ENCODE measurements around the gene PLXNA4. TPM values are rescaled to one million over a fixed set of nuclear protein-coding genes. Genes with fewer than 3 reads are reported as not detected.

Gene PLXNA4
- total RNA-seq, 1 donor from 2014 or later = 13.6 TPM

DNA sequence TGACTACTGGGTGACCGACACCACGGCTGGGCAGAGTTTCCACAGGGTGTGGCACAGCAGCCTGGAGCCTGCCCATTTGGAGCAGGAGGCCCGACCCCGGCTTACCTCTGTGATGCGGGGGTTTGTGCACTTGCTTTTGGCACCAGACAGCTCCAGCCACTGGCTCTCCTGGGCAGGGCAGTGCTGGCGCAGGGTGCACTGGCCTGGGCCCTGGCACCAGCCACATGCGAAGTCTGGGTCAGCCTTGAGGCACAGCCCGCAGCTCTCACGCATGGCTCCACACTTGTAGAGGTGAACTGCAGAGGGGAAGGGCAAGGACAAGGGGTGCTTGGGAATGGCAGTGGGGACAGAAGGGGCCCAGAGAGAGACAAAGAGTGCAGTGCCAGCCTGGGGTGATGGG is 373.7 kb downstream of the PLXNA4 start:
- no peak overlapping the region for H3K27ac Mint-ChIP-seq
- H3K9me3 Mint-ChIP-seq = no peaks in the 10 kb centered on the region
- TF ChIP-seq, protein P1, sequence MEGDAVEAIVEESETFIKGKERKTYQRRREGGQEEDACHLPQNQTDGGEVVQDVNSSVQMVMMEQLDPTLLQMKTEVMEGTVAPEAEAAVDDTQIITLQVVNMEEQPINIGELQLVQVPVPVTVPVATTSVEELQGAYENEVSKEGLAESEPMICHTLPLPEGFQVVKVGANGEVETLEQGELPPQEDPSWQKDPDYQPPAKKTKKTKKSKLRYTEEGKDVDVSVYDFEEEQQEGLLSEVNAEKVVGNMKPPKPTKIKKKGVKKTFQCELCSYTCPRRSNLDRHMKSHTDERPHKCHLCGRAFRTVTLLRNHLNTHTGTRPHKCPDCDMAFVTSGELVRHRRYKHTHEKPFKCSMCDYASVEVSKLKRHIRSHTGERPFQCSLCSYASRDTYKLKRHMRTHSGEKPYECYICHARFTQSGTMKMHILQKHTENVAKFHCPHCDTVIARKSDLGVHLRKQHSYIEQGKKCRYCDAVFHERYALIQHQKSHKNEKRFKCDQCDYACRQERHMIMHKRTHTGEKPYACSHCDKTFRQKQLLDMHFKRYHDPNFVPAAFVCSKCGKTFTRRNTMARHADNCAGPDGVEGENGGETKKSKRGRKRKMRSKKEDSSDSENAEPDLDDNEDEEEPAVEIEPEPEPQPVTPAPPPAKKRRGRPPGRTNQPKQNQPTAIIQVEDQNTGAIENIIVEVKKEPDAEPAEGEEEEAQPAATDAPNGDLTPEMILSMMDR (conservative IDR thresholded peaks at IDR 0.05) = no peak
- H3K4me3 Mint-ChIP-seq = no peak overlapping the region
- no peaks in the 10 kb centered on the region for H3K36me3 Mint-ChIP-seq
- peaks cover 10% of the 10 kb centered on the region for H3K4me1 Mint-ChIP-seq (ENCODE audit: unreplicated experiment)
- peaks cover 6% of the 10 kb centered on the region for H3K27me3 Mint-ChIP-seq
- DNase-seq (ENCODE audit: extremely low spot score, unreplicated experiment) = no peak

DNA sequence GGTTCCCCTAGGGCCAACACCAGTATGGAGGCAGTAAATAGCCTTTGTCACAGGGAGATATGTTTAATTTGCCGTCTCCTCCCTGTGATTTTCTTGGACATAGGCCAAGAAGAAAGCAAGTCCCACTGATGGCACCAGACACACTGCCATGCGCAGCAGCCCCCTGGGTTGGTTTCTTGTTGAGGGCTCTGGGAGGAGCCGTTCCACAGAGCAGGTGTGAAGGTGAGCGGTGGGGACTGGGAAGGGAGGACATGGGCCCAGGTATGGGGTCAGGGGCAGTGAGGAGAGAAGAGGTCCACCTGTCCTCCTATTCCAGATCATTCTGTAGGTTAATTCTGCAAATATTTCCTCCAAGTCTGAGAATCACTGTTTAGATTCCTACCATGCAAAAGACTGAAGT is 376.1 kb downstream of the PLXNA4 start:
- TF ChIP-seq, protein P1 (conservative IDR thresholded peaks at IDR 0.05) = no peak
- Mint-ChIP-seq H3K9me3 (no peaks in the 10 kb centered on the region), H3K27ac (no peak overlapping the region), H3K27me3 (peaks cover 3% of the 10 kb centered on the region), H3K4me1 (ENCODE audit: unreplicated experiment) (no peaks in the 10 kb centered on the region), H3K4me3 (no peak overlapping the region), H3K36me3 (no peaks in the 10 kb centered on the region)
- no peak for DNase-seq (ENCODE audit: extremely low spot score, unreplicated experiment)

DNA sequence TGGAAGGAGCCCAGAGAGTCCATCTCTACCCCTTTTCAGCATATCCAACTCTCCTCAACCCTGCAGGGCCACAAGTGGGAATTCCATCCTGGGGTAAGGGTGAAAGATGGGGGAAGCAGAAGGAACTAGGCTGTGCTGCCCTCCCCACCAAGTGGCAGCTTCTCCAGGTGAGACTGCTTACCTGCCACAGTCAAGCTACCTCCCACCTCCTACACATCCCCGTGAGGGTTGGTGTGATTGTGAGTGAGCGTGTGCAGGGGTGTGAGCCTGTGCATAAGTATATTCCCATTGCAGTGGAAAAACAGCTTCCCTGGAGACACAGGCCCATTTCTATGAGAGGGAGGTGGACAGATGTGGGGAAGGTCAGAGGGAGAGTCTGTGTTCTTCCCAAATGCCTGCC is 376.6 kb downstream of the PLXNA4 start:
- TF ChIP-seq, protein P1 (conservative IDR thresholded peaks at IDR 0.05) = no peak
- Mint-ChIP-seq H3K4me3 (no peak overlapping the region), H3K27ac (no peak overlapping the region), H3K9me3 (no peaks in the 10 kb centered on the region), H3K36me3 (no peaks in the 10 kb centered on the region), H3K4me1 (ENCODE audit: unreplicated experiment) (no peaks in the 10 kb centered on the region), H3K27me3 (peaks cover 2% of the 10 kb centered on the region)
- no peak for DNase-seq (ENCODE audit: extremely low spot score, unreplicated experiment)

DNA sequence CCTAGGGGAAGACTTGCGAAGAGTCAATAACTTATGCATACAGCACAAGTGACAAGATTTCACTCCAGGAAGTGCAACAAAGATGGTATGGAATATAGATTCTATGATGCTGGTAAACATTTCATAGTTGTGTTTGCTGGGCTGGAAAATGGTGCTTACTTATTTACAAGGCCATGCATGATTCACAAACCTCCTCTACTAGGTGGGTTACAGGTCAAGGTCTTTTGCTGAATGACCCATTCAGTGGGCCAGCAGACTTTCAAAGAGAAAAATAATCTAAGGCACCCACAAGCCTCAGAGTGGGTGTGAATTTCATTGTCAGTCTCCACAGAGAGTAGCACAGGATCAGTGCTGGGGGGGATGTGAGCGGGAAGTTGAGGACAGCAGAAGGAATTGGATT is 378.5 kb downstream of the PLXNA4 start:
- no peaks in the 10 kb centered on the region for H3K9me3 Mint-ChIP-seq
- no peak for DNase-seq (ENCODE audit: extremely low spot score, unreplicated experiment)
- no peaks in the 10 kb centered on the region for H3K27me3 Mint-ChIP-seq
- H3K4me3 Mint-ChIP-seq = no peak overlapping the region
- H3K4me1 Mint-ChIP-seq (ENCODE audit: unreplicated experiment) = no peaks in the 10 kb centered on the region
- TF ChIP-seq, protein P1 (conservative IDR thresholded peaks at IDR 0.05) = no peak
- H3K27ac Mint-ChIP-seq = no peak overlapping the region
- H3K36me3 Mint-ChIP-seq = no peaks in the 10 kb centered on the region

DNA sequence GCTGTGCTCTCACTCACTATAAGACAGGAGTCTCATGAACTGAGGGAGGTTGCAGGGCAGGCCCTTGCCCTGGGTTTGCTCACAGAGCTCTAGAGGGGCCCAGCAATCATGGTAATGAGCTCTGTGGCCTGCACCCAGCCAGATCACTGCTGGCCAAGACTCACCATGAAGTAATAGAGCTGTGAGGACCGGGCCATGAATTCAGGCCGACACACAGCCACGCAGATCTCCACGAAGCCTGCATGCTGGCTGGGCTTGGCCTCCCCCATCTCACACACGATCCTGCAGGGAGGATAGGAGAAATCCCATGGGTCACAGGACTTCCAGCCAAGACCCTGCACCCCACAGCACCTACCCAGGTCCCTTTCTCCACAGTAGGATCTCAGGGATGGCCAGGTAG is 382.4 kb downstream of the PLXNA4 start:
- Mint-ChIP-seq H3K4me3 (no peak overlapping the region), H3K9me3 (no peaks in the 10 kb centered on the region), H3K27me3 (peaks cover 3% of the 10 kb centered on the region), H3K36me3 (no peaks in the 10 kb centered on the region), H3K27ac (no peak overlapping the region), H3K4me1 (ENCODE audit: unreplicated experiment) (no peaks in the 10 kb centered on the region)
- TF ChIP-seq, protein P1 (conservative IDR thresholded peaks at IDR 0.05) = no peak
- DNase-seq (ENCODE audit: extremely low spot score, unreplicated experiment) = no peak

DNA sequence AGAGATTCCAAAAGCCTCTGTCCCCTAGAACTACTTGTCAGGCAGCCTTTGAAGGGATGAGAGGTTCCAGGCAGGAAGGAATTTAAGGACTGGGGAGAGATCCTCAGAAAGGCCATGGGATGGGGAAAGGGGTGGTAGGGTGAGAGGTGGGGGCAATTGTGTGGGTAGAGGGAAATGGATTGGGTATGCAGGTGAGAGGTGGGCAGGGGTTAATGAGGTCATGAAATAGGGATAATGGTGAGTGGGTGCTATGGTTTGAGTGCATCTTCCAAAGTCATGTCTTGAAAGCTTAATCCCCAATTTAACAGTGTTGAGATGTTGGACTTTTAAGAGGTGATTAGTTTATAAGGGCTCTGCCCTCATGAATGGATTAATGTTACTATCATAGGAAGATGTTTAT is 383.5 kb downstream of the PLXNA4 start:
- no peak overlapping the region for H3K27ac Mint-ChIP-seq
- H3K4me3 Mint-ChIP-seq = no peak overlapping the region
- H3K27me3 Mint-ChIP-seq = peaks cover 3% of the 10 kb centered on the region
- no peaks in the 10 kb centered on the region for H3K9me3 Mint-ChIP-seq
- no peak for DNase-seq (ENCODE audit: extremely low spot score, unreplicated experiment)
- no peaks in the 10 kb centered on the region for H3K36me3 Mint-ChIP-seq
- no peaks in the 10 kb centered on the region for H3K4me1 Mint-ChIP-seq (ENCODE audit: unreplicated experiment)
- TF ChIP-seq, protein P1 (conservative IDR thresholded peaks at IDR 0.05) = no peak

All from type B pancreatic cell (in vitro differentiated cells).